Activated T-helper 2 cell treated with anti-CD3 and anti-CD28 coated beads, Interferon-gamma antibody, Interleukin-2, Interleukin-4, amounts not matched to agents 10 μg/mL and 5 μg/mL and 100 μg/mL, durations not matched to agents 14 hours and 24 hours and 36 hours (primary cell): ENCODE data around the gene SNCB. TPM values are rescaled to one million over a fixed set of nuclear protein-coding genes. Genes with fewer than 3 reads are reported as not detected.
"Not testable (repeated sequence)": the region's sequence is repeated elsewhere in the genome, so short reads cannot be mapped to it uniquely, and the experiment has no call there.

Source experiments
- DNase-seq: peaks from one replicate; pipeline ENCODE4 v3.0.0; 2021; ENCODE audit warnings: low spot score
- H3K27ac Mint-ChIP-seq: one replicate; pipeline ENCODE4 v1.8.0; 2021; ENCODE audit warnings: mixed read lengths
- H3K27me3 Mint-ChIP-seq: one replicate; pipeline ENCODE4 v1.8.0; 2021; ENCODE audit warnings: low read depth, mixed read lengths
- H3K36me3 Mint-ChIP-seq: one replicate; pipeline ENCODE4 v1.8.0; 2021; ENCODE audit warnings: low read depth, mixed read lengths
- H3K4me1 Mint-ChIP-seq: one replicate; pipeline ENCODE4 v1.8.0; 2021; ENCODE audit warnings: low read depth, mixed read lengths
- H3K4me3 Mint-ChIP-seq: one replicate; pipeline ENCODE4 v1.8.0; 2021; ENCODE audit warnings: low read depth, mild to moderate bottlenecking, moderate library complexity, mixed read lengths
- H3K9me3 Mint-ChIP-seq: one replicate; pipeline ENCODE4 v1.8.0; 2021; ENCODE audit warnings: mixed read lengths
- intact Hi-C: fragments of 100-400 bp; cut with micrococcal nuclease; formaldehyde crosslinking; loops from one replicate; pipeline ENCODE4 v1.15.1; 2023
- total RNA-seq: library from RNA; stranded (reverse); gene quantifications from 2 replicates; pipeline ENCODE4 v1.2.3, GENCODE V29; 2022

The SNCB gene
- total RNA-seq, 1 donor from 2014 or later: not detected

- H3K36me3 Mint-ChIP-seq: no peaks in the 10 kb centered on the region
- H3K9me3 Mint-ChIP-seq: no peaks in the 10 kb centered on the region
- peaks cover 4% of the 10 kb centered on the region for H3K27me3 Mint-ChIP-seq
- intact Hi-C loops: no loop called here
- no peaks in the 10 kb centered on the region for H3K4me1 Mint-ChIP-seq
- no peak overlapping the region for H3K4me3 Mint-ChIP-seq
- DNase-seq: no peak
- H3K27ac Mint-ChIP-seq: peak overlapping the region; percentile 7
Observed at GRCh38 chr5:176594554-176594953, 35.8 kb downstream of the SNCB start.

- H3K27me3 Mint-ChIP-seq: peaks cover 2% of the 10 kb centered on the region
- no peaks in the 10 kb centered on the region for H3K4me1 Mint-ChIP-seq
- intact Hi-C loops: no loop called here
- H3K4me3 Mint-ChIP-seq: no peak overlapping the region
- H3K36me3 Mint-ChIP-seq: no peaks in the 10 kb centered on the region
- no peak overlapping the region for H3K27ac Mint-ChIP-seq
- DNase-seq: no peak
- no peaks in the 10 kb centered on the region for H3K9me3 Mint-ChIP-seq
Observed at GRCh38 chr5:176593273-176593869, 37.0 kb downstream of the SNCB start.

- Mint-ChIP-seq H3K4me3 (no peak overlapping the region), H3K27ac (no peak overlapping the region), H3K4me1 (no peaks in the 10 kb centered on the region), H3K36me3 (no peaks in the 10 kb centered on the region), H3K9me3 (no peaks in the 10 kb centered on the region), H3K27me3 (peaks cover 2% of the 10 kb centered on the region)
- no peak for DNase-seq
- intact Hi-C loops: no loop called here
Observed at GRCh38 chr5:176592573-176592972, 37.8 kb downstream of the SNCB start.

- H3K27ac Mint-ChIP-seq, H3K27me3 Mint-ChIP-seq, intact Hi-C loops, H3K4me1 Mint-ChIP-seq, H3K36me3 Mint-ChIP-seq, DNase-seq, H3K9me3 Mint-ChIP-seq, H3K4me3 Mint-ChIP-seq: not testable (repeated sequence)
Observed at GRCh38 chr5:176591667-176592066, 38.7 kb downstream of the SNCB start.

GRCh38 chr5:176590035-176590717, 40.2 kb downstream of the SNCB start:
- Mint-ChIP-seq H3K27me3 (peaks cover 2% of the 10 kb centered on the region), H3K27ac (no peak overlapping the region), H3K4me1 (no peaks in the 10 kb centered on the region), H3K36me3 (no peaks in the 10 kb centered on the region), H3K4me3 (no peak overlapping the region), H3K9me3 (peaks cover 5% of the 10 kb centered on the region)
- intact Hi-C loops: no loop called here
- DNase-seq: no peak

GRCh38 chr5:176589039-176589769, 41.1 kb downstream of the SNCB start:
- H3K36me3 Mint-ChIP-seq: no peaks in the 10 kb centered on the region
- H3K9me3 Mint-ChIP-seq: peaks cover 7% of the 10 kb centered on the region
- H3K27ac Mint-ChIP-seq: no peak overlapping the region
- no peak overlapping the region for H3K4me3 Mint-ChIP-seq
- intact Hi-C loops: no loop called here
- no peaks in the 10 kb centered on the region for H3K27me3 Mint-ChIP-seq
- no peak for DNase-seq
- no peaks in the 10 kb centered on the region for H3K4me1 Mint-ChIP-seq

GRCh38 chr5:176588297-176588696, 42.0 kb downstream of the SNCB start:
- no peaks in the 10 kb centered on the region for H3K36me3 Mint-ChIP-seq
- intact Hi-C loops: no loop called here
- no peak overlapping the region for H3K27ac Mint-ChIP-seq
- no peaks in the 10 kb centered on the region for H3K4me1 Mint-ChIP-seq
- H3K4me3 Mint-ChIP-seq: no peak overlapping the region
- H3K9me3 Mint-ChIP-seq: peaks cover 7% of the 10 kb centered on the region
- no peaks in the 10 kb centered on the region for H3K27me3 Mint-ChIP-seq
- no peak for DNase-seq

- intact Hi-C loops: no loop called here
- Mint-ChIP-seq H3K36me3 (no peaks in the 10 kb centered on the region), H3K4me3 (no peak overlapping the region), H3K27me3 (no peaks in the 10 kb centered on the region), H3K9me3 (peaks cover 7% of the 10 kb centered on the region), H3K27ac (no peak overlapping the region), H3K4me1 (no peaks in the 10 kb centered on the region)
- DNase-seq: no peak
Observed at GRCh38 chr5:176587398-176587797, 42.9 kb downstream of the SNCB start.

GRCh38 chr5:176583076-176583475, 47.3 kb downstream of the SNCB start:
- Mint-ChIP-seq H3K27me3 (no peaks in the 10 kb centered on the region), H3K4me3 (no peak overlapping the region), H3K4me1 (no peaks in the 10 kb centered on the region), H3K27ac (no peak overlapping the region), H3K36me3 (no peaks in the 10 kb centered on the region), H3K9me3 (peaks cover 7% of the 10 kb centered on the region)
- intact Hi-C loops: no loop called here
- no peak for DNase-seq

- Mint-ChIP-seq H3K36me3 (no peaks in the 10 kb centered on the region), H3K27me3 (no peaks in the 10 kb centered on the region), H3K4me1 (no peaks in the 10 kb centered on the region), H3K9me3 (peaks cover 7% of the 10 kb centered on the region), H3K4me3 (no peak overlapping the region), H3K27ac (no peak overlapping the region)
- no peak for DNase-seq
- intact Hi-C loops: no loop called here
Observed at GRCh38 chr5:176581361-176581760, 49.0 kb downstream of the SNCB start.

- no peaks in the 10 kb centered on the region for H3K27me3 Mint-ChIP-seq
- no peak overlapping the region for H3K27ac Mint-ChIP-seq
- H3K36me3 Mint-ChIP-seq: no peaks in the 10 kb centered on the region
- no peaks in the 10 kb centered on the region for H3K4me1 Mint-ChIP-seq
- intact Hi-C loops: loop anchor here (10.0 kb wide), 1 partner anchor 45 kb away; no protein-coding TSS in a partner anchor
- H3K9me3 Mint-ChIP-seq: no peaks in the 10 kb centered on the region
- DNase-seq: no peak
- no peak overlapping the region for H3K4me3 Mint-ChIP-seq
Observed at GRCh38 chr5:176579323-176579722, 51.0 kb downstream of the SNCB start.

GRCh38 chr5:176578391-176578808, 51.9 kb downstream of the SNCB start:
- Mint-ChIP-seq H3K36me3 (no peaks in the 10 kb centered on the region), H3K4me3 (no peak overlapping the region), H3K9me3 (no peaks in the 10 kb centered on the region), H3K27ac (no peak overlapping the region), H3K4me1 (no peaks in the 10 kb centered on the region), H3K27me3 (no peaks in the 10 kb centered on the region)
- DNase-seq: peak; percentile 29
- intact Hi-C loops: loop anchor here (10.0 kb wide), 1 partner anchor 46 kb away; no protein-coding TSS in a partner anchor
